Bone marrow (tissue), 2 donors: ENCODE results near the gene ABAT.

Experiments used
- DNase-seq, 2 donors: peaks; one replicate each; lab custom pipeline; 2025; lab: John Stamatoyannopoulos, UW

Gene ABAT

GRCh38 chr16:8818504-8819270 lies 144.3 kb downstream of the ABAT start:
- no peak for DNase-seq

DNA sequence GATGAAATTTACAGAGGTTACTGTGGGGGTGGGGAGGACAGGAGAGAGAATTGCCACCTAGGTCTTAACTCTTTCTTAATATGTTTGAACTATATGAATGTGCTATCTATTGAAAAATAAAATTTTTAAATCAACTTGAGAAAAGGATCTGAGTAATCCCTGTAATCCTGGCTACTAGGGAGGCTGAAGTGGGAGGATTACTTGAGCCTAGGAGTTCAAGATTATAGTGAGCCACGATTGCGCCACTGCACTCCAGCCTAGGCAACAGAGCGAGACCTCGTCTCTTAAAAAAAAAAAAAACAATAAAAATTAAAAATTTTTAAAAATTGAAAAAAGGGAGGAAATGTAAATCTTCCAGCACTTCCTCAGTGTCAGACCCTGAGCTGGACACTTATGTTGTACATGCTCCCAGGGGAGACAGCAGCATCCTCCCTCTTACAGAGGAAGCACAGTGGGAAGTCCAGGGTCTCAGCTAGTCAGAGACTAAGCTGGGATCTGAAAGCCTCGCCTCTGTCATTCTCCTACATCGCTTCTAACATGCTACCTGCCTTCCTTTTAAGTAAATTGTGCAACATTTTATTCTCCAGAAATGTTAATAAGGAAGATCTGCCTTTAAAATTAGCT lies 145.1 kb downstream of the ABAT start:
- DNase-seq, result no peak

GRCh38 chr16:8822403-8822802 lies 148.0 kb downstream of the ABAT start:
- DNase-seq, result no peak

GRCh38 chr16:8826278-8826879 lies 152.0 kb downstream of the ABAT start:
- no peak for DNase-seq

- DNase-seq, result no peak
These were observed 154.2 kb downstream of the ABAT start for GRCh38 chr16:8828541-8829165.

GRCh38 chr16:8831450-8831849 lies 157.0 kb downstream of the ABAT start:
- no peak for DNase-seq

- DNase-seq, result no peak
These were observed 157.7 kb downstream of the ABAT start for GRCh38 chr16:8831871-8832716.

DNA sequence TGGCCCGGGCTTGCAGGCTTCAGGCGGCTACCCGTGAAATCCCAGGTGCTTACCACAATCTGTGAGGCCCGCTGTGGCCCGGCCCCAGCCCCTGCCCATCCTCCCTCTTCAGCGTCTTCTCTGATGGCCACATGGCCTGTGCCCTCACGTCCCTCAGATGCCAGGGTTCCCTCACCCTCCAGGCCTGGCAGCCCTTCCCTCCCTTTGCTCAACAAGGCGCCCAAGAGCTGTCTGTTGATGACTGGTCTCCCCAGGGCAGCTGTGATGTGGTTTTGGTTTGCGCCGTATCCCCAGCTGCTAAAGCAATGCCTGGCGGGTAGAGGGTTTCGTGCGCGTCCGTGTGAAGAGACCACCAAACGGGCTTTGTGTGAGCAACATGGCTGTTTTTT lies 158.3 kb downstream of the ABAT start:
- no peak for DNase-seq
